IMR-90 (cell line): Measurements from ENCODE around the gene MRPL32. TPM values are rescaled to one million over a fixed set of nuclear protein-coding genes. Genes with fewer than 3 reads are reported as not detected.

Experiments used
- ATAC-seq: fragments of 200-7000 bp; cut with Tn5 transposase; 2 replicates; pipeline ENCODE4 v1.9.1; 2020; ENCODE audit warnings: low read depth, mild to moderate bottlenecking, moderate library complexity
- BruUV-seq: library from RNA; stranded (reverse); fragments of 400-500 nt; replicated peaks from 2 replicates; lab custom pipeline; 2021; lab: Mats Ljungman, UMichigan
- CTCF ChIA-PET: fragments of 300-600 bp; formaldehyde crosslinking; extraction: SDS; loops from one replicate; lab custom pipeline; 2021; ENCODE audit warnings: antibody characterized with exemption; lab: Yijun Ruan, JAX
- POLR2A ChIA-PET: fragments of 300-600 bp; sonication (Branson Sonifier 250); formaldehyde crosslinking; loops from one replicate; lab custom pipeline; 2022; ENCODE audit warnings: antibody characterized with exemption; ENCODE audit not compliant: unreplicated experiment; lab: Charles Lee
- DNase-seq: peaks from one replicate; pipeline ENCODE4 v3.0.0; 2013
- H2AFZ ChIP-seq: replicated peaks from 2 replicates; pipeline ENCODE3; 2013; ENCODE audit warnings: low read length, mild to moderate bottlenecking; ENCODE audit not compliant: poor library complexity
- H2AK5ac ChIP-seq: 2 replicates; pipeline ENCODE4 v1.6.1; 2013; ENCODE audit warnings: low read depth, low read length, inconsistent platforms
- H2AK9ac ChIP-seq: replicated peaks from 2 replicates; pipeline ENCODE3; 2013; ENCODE audit warnings: mild to moderate bottlenecking, low read depth, low read length, moderate library complexity; ENCODE audit not compliant: poor library complexity
- H2BK120ac ChIP-seq: 2 replicates; pipeline ENCODE4 v1.6.1; 2013; ENCODE audit warnings: low read depth, low read length, inconsistent platforms
- H2BK15ac ChIP-seq: 3 replicates; pipeline ENCODE4 v1.6.1; 2013; ENCODE audit warnings: low read depth, low read length, inconsistent platforms
- H2BK20ac ChIP-seq: 2 replicates; pipeline ENCODE4 v1.6.1; 2013; ENCODE audit warnings: low read depth, mild to moderate bottlenecking, inconsistent platforms, low read length, moderate library complexity
- H2BK5ac ChIP-seq: 2 replicates; pipeline ENCODE4 v1.6.1; 2013; ENCODE audit warnings: mild to moderate bottlenecking, low read depth, low read length, inconsistent platforms; ENCODE audit not compliant: poor library complexity, severe bottlenecking
- H3K14ac ChIP-seq: replicated peaks from 2 replicates; pipeline ENCODE4 v1.6.1; 2013; ENCODE audit warnings: low read depth, low read length, inconsistent platforms
- H3K18ac ChIP-seq: 2 replicates; pipeline ENCODE4 v1.6.1; 2013; ENCODE audit warnings: low read depth, low read length, control low read depth
- H3K23ac ChIP-seq: 2 replicates; pipeline ENCODE4 v1.6.1; 2013; ENCODE audit warnings: low read depth, low read length, inconsistent platforms
- H3K27ac ChIP-seq: 2 replicates; pipeline ENCODE4 v1.5.1; 2013; ENCODE audit warnings: mild to moderate bottlenecking, control low read depth, low read length; ENCODE audit not compliant: insufficient read depth
- H3K27me3 ChIP-seq: 2 replicates; pipeline ENCODE4 v1.6.1; 2013; ENCODE audit warnings: low read length; ENCODE audit not compliant: control insufficient read depth, insufficient read depth
- H3K36me3 ChIP-seq: 2 replicates; pipeline ENCODE4 v1.6.1; 2013; ENCODE audit warnings: low read length, mixed read lengths; ENCODE audit not compliant: control insufficient read depth, insufficient read depth
- H3K4ac ChIP-seq: 2 replicates; pipeline ENCODE4 v1.6.1; 2013; ENCODE audit warnings: low read depth, low read length, inconsistent platforms
- H3K4me1 ChIP-seq: 2 replicates; pipeline ENCODE4 v1.6.1; 2013; ENCODE audit warnings: low read length, mixed read lengths; ENCODE audit not compliant: control insufficient read depth, insufficient read depth
- H3K4me2 ChIP-seq: 2 replicates; pipeline ENCODE4 v1.6.1; 2013; ENCODE audit warnings: low read depth, mild to moderate bottlenecking, control low read depth, low read length, moderate library complexity
- H3K4me3 ChIP-seq: 2 replicates; pipeline ENCODE4 v1.5.1; 2013; ENCODE audit warnings: low read depth, mild to moderate bottlenecking, control low read depth, low read length, moderate library complexity; ENCODE audit not compliant: insufficient read depth
- H3K56ac ChIP-seq: 2 replicates; pipeline ENCODE4 v1.6.1; 2013; ENCODE audit warnings: low read length, inconsistent platforms; ENCODE audit not compliant: insufficient read depth; ENCODE audit errors: extremely low read depth
- H3K79me1 ChIP-seq, 2 experiments: 2 replicates each; pipeline ENCODE4 v1.6.1; 2013; ENCODE audit warnings: low read length in 2 of 2, inconsistent platforms in 1 of 2, low read depth in 1 of 2
- H3K9ac ChIP-seq: 2 replicates; pipeline ENCODE4 v1.6.1; 2013; ENCODE audit warnings: low read depth, low read length, control low read depth
- H3K9me1 ChIP-seq: 2 replicates; pipeline ENCODE4 v1.6.1; 2013; ENCODE audit warnings: low read length, inconsistent platforms; ENCODE audit not compliant: insufficient read depth
- H3K9me3 ChIP-seq: 2 replicates; pipeline ENCODE4 v1.6.1; 2013; ENCODE audit warnings: low read length; ENCODE audit not compliant: control insufficient read depth, insufficient read depth
- H4K20me1 ChIP-seq: 2 replicates; pipeline ENCODE4 v1.6.1; 2013; ENCODE audit warnings: low read length, inconsistent platforms; ENCODE audit not compliant: insufficient read depth
- H4K5ac ChIP-seq: 2 replicates; pipeline ENCODE4 v1.6.1; 2013; ENCODE audit warnings: mild to moderate bottlenecking, low read depth, low read length, control low read depth
- H4K8ac ChIP-seq, 2 experiments: 2 replicates each; pipeline ENCODE4 v1.6.1; 2013; ENCODE audit warnings: low read depth in 2 of 2, low read length in 2 of 2, control low read depth in 1 of 2, inconsistent platforms in 1 of 2
- H4K91ac ChIP-seq: 2 replicates; pipeline ENCODE4 v1.6.1; 2013; ENCODE audit warnings: low read depth, low read length, inconsistent platforms; ENCODE audit not compliant: insufficient read depth
- NFE2L2 ChIP-seq: fragments of 150-350 bp; IDR thresholded peaks from 2 replicates; pipeline ENCODE4 v1.6.1; 2016; ENCODE audit warnings: low read depth, mild to moderate bottlenecking, low read length
- SMC3 ChIP-seq: fragments of 150-350 bp; IDR thresholded peaks from 2 replicates; pipeline ENCODE4 v1.6.1; 2016; ENCODE audit warnings: low read depth, mild to moderate bottlenecking, antibody characterized with exemption, low read length, moderate library complexity
- whole genome bisulfite sequencing, 2 experiments: methylation state at CpG; one replicate each; pipeline versions ENCODE4 v1.1.5 to v1.1.7; 2013; ENCODE audit warnings: missing lambda C conversion rate in 2 of 2; ENCODE audit not compliant: insufficient read length in 1 of 2; ENCODE audit errors: extremely low coverage in 2 of 2; 5-methylcytosine and 5-hydroxymethylcytosine counted together
- dilution Hi-C: fragments of 300-500 bp; cut with HindIII; formaldehyde crosslinking; loops from one replicate; pipeline ENCODE4 v1.14.3; 2018; ENCODE audit warnings: low sequenced_read_pairs; ENCODE audit not compliant: unreplicated experiment
- in situ Hi-C: fragments of 300-500 bp; cut with MboI; formaldehyde crosslinking; loops from 3 replicates; pipeline ENCODE4 v1.14.3; 2019; ENCODE audit warnings: low sequenced_read_pairs, inconsistent platforms, mixed read lengths
- intact Hi-C: fragments of 100-400 bp; cut with micrococcal nuclease; formaldehyde crosslinking; loops from 2 replicates; pipeline ENCODE4 v1.10.0; 2022
- polyA plus RNA-seq, 3 experiments: library from polyadenylated mRNA; depleted of rRNA; stranded (reverse); fragments of >200 nt; gene quantifications; 2 replicates each; pipeline ENCODE4 v1.2.3, GENCODE V29; 2012; ENCODE audit warnings: low replicate concordance in 1 of 3
- total RNA-seq: library from RNA; depleted of rRNA; stranded (reverse); fragments of >200 nt; gene quantifications from 2 replicates; pipeline ENCODE4 v1.2.3, GENCODE V29; 2012

The MRPL32 gene
- total and polyA plus RNA-seq, 2 of the 4 experiments (the other 2 are of a cell fraction) = 42.3 to 75.3 TPM

GRCh38 chr7:42964849-42965805 lies 33.0 kb downstream of the MRPL32 start (continued):
- TF ChIP-seq NFE2L2 = no peak

GRCh38 chr7:42967391-42967790 lies 35.2 kb downstream of the MRPL32 start:
- BruUV-seq = no TSS peak
- Histone ChIP-seq H3K14ac (no peak overlapping the region), H3K4me1 (no peaks in the 10 kb centered on the region), H2AFZ (no peak overlapping the region), H3K18ac (no peak overlapping the region), H3K4ac (no peak overlapping the region), H2BK5ac (no peak overlapping the region), H2AK5ac (no peak overlapping the region), H2BK15ac (no peak overlapping the region), H2AK9ac (no peak overlapping the region), H3K23ac (no peak overlapping the region), H3K79me1 (no peaks in the 10 kb centered on the region), H3K56ac (no peak overlapping the region), H3K9ac (no peak overlapping the region), H2BK20ac (no peak overlapping the region), H3K36me3 (no peaks in the 10 kb centered on the region), H3K9me1 (no peaks in the 10 kb centered on the region), H3K9me3 (no peaks in the 10 kb centered on the region), H3K4me2 (no peak overlapping the region), H4K91ac (no peak overlapping the region), H4K5ac (no peak overlapping the region), H4K20me1 (no peaks in the 10 kb centered on the region), H3K27ac (no peak overlapping the region), H4K8ac (no peak overlapping the region), H2BK120ac (no peak overlapping the region), H3K27me3 (peaks cover 6% of the 10 kb centered on the region), H3K4me3 (no peak overlapping the region)
- intact Hi-C loops = no loop called here
- ChIA-PET CTCF (no interaction called here), POLR2A (no interaction called here)
- DNase-seq (no peak), ATAC-seq (no peak)
- in situ Hi-C loops = no loop called here
- no peak for TF ChIP-seq SMC3
- 100% methylated on average over 1 of the region's 2 CpGs; no CpG with 5 or more reads in 1 of the 2 experiments for WGBS, 2 experiments
- dilution Hi-C loops = no loop called here
